GM23248 (cell line): ENCODE results near the gene PGAP6.
"Not testable (repeated sequence)": the region's sequence is repeated elsewhere in the genome, so short reads cannot be mapped to it uniquely, and the experiment has no call there.

Experiments
- EZH2 ChIP-seq: fragments of 200-600 bp; sonication (generic); IDR thresholded peaks from 2 replicates; pipeline ENCODE4 v1.6.1; 2018; ENCODE audit warnings: antibody characterized with exemption, mild to moderate bottlenecking; ENCODE audit not compliant: insufficient read depth, poor library complexity, severe bottlenecking
- EZH2phosphoT487 ChIP-seq: fragments of 200-600 bp; sonication (generic); IDR thresholded peaks from 2 replicates; pipeline ENCODE4 v1.6.1; 2018; ENCODE audit warnings: antibody characterized with exemption, moderate library complexity, mild to moderate bottlenecking, low read depth; ENCODE audit not compliant: insufficient read depth

GRCh38 chr16:341974-342336 lies 39.8 kb downstream of the PGAP6 start:
- not testable (repeated sequence) for TF ChIP-seq EZH2phosphoT487, EZH2
